Stimulated activated CD4-positive, alpha-beta T cell treated with anti-CD3 and anti-CD28 coated beads, Interleukin-15, amount 100 ng/mL, for 48 hours (primary cell): ENCODE data around the gene RREB1.
A peak's percentile ranks its signal among the peaks of the same experiment; 100 is the strongest.

ENCODE experiments used
- DNase-seq, 2 donors: peaks; one replicate each; pipeline ENCODE4 v3.0.0-alpha.2; 2020; ENCODE audit warnings: low read depth in 2 of 2

Gene RREB1, protein sequence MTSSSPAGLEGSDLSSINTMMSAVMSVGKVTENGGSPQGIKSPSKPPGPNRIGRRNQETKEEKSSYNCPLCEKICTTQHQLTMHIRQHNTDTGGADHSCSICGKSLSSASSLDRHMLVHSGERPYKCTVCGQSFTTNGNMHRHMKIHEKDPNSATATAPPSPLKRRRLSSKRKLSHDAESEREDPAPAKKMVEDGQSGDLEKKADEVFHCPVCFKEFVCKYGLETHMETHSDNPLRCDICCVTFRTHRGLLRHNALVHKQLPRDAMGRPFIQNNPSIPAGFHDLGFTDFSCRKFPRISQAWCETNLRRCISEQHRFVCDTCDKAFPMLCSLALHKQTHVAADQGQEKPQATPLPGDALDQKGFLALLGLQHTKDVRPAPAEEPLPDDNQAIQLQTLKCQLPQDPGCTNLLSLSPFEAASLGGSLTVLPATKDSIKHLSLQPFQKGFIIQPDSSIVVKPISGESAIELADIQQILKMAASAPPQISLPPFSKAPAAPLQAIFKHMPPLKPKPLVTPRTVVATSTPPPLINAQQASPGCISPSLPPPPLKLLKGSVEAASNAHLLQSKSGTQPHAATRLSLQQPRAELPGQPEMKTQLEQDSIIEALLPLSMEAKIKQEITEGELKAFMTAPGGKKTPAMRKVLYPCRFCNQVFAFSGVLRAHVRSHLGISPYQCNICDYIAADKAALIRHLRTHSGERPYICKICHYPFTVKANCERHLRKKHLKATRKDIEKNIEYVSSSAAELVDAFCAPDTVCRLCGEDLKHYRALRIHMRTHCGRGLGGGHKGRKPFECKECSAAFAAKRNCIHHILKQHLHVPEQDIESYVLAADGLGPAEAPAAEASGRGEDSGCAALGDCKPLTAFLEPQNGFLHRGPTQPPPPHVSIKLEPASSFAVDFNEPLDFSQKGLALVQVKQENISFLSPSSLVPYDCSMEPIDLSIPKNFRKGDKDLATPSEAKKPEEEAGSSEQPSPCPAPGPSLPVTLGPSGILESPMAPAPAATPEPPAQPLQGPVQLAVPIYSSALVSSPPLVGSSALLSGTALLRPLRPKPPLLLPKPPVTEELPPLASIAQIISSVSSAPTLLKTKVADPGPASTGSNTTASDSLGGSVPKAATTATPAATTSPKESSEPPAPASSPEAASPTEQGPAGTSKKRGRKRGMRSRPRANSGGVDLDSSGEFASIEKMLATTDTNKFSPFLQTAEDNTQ (N-terminal part only)

GRCh38 chr6:7107578-7108195, at the start of gene RREB1:
Gene RREB1 (plus strand): TSS chr6:7107961. CDS start chr6:7181912, 73,951 bp downstream.
- peak; percentile 43 for DNase-seq

DNA sequence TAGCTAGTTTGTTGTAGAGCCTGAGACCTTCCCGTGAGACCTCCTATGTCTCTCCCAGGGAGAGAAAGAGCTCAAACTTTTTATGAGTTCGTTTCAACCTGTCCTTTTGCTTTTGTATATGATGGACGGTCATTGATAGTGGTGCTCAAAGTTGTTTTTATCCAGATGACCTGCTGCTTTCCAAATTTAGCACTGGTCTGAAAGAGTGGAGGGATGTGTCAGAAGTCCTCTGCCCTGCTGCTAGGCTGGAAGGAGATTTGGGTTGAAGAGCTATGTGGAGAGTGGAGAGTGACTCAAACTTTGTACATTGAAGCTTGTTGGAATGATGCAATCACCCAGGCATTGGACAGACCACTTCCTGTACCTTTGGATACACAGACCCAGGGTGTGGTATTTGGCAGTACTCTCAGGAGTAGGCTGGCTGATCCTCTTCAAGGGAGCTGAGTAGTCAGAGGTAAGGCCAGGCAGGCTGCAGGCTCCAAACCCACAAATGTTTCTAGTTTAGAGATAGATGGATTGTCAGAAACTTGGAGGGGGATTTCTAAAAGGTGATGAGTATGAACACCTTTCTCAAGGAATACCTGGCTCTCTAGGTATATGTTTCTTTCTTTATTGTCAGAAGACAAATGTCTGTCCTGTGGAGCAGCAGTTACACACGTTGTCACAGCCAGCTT, 49.4 kb upstream of the RREB1 start:
- DNase-seq = no peak

DNA sequence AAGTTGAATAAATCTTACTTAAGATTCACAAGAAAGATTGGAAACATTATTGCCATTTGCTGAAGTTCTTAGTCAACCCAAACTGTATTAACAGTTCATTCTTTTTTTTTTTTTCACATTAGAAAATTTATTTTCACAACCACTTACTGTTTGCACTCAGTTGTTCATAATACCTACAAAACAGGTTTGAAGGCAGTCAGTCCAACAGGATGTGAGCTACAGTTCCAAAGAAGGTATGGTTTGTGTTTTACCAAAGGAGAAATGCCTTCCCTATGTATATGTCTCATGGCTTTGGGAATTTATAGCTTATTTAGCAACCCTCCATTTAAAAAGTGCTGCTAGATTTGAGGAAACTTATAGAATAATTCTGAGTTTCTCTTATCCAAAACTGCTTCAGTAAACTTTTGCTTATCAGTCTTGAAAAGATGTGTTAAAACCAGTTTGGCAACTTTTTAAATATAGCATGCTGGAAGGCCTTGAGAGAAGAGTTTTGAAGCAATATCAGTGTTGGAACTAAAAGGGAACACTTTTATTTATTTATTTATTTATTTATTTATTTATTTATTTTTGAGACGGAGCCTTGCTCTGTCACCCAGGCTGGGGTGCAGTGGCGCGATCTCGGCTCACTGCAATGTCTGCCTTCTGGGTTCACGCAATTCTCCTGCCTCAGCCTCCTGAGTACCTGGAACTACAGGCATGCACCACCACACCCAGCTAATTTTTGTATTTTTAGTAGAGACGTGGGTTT, 46.8 kb upstream of the RREB1 start:
- no peak for DNase-seq

DNA sequence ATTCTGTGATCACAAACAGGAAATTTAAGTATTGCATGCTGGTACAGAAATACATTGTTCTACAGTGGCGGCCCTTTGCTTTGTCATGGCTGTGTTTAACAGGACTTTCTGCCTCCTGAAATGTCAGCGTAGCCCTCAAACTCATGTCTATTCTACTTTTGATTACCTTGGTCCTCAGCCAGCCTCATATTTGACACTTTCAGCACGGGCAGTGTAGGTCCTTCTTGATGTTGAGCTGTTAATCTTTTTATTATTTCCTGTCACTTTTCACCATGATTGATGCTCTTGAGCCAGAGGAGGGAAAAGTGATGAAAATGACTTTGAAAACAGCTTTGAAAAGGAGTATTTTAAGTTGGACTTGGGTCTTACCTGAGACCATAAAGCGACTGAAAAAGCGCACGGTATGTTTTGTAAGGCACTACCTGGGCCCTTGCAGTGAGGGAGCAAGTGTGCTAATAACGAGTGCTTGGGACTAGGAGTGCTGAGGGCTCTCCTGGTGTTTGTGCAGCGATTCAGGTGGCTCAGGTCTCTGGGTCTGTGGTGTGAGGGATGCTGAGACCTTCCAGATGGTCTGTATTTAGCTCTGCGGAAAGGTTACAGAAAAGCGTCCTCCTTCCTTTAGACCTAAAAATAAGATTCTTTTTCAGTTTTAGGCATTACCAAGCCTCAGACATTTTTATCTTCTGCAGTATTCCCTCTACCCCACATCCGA, 45.2 kb upstream of the RREB1 start:
- DNase-seq = no peak

GRCh38 chr6:7067305-7067704, 40.5 kb upstream of the RREB1 start:
- no peak for DNase-seq

- no peak for DNase-seq
Measured at GRCh38 chr6:7071405-7071804, 36.4 kb upstream of the RREB1 start.

DNA sequence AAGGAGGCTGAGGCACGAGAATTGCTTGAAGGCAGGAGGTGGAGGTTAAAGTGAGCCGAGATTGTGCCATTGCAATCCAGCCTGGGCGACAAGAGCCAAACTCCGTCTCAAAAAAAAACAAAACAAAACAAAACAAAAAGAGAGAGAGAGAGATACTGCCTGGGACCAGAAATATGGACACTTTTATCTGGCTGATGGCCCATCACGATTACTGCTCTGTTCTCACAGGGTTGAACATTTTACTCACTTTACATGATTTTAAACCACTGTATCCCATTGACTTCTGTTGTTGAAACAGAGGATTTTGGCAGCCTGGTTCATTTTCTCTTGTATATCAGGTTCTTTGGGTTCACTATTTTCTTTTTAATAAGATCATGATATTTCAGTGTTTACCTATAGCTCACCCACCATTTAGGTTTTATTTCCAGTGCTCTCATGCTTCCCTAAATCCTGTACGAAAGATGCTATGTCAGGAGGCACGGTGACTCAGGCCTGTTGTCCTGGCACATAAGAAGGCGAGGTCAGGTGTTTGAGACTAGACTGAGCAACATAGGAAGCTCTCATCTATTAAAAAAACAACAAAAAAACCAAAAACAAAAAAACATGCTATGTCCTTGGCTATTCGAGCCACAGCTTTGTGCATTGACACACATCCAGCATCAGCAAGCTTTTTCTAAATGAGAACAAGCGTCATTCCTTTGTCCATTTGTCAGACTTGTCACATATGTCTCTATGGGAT, 34.5 kb upstream of the RREB1 start:
- DNase-seq = no peak

DNA sequence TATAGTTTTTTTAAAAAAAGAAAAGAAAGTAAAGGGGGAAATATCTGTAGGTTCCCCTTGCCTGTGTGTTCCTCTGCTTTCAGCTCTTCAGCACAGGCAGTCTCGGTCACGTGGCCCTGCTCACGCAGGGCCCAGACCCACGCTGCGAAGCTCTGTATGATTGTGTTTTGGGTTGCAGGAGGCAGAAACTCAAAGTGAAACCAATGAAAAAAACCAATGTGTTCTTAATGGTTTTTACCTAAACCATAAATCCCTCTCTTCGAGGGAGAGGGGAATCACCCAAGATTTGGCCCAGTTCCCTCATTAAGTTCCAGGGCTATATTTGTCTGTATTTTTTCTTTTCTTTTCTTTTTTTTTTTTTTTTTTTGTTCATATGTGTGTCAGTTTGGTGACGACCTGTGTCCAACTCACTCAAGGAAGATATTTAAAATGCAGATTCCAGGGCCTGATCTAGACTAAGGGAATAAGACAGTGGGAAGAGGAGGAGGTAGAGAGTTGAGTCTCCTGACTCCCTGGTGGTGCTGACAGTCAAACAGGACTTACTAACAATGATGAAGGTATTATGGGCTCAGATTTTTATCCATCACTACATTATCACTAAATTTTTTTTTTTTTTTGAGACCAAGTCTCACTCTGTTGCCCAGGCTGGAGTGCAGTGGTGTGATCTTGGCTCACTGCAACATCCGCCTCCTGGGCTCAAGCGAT, 33.8 kb upstream of the RREB1 start:
- peak; percentile 62 to 67 for DNase-seq

GRCh38 chr6:7074870-7075269, 32.9 kb upstream of the RREB1 start:
- no peak for DNase-seq

- DNase-seq = no peak
Measured at GRCh38 chr6:7075341-7076000, 32.3 kb upstream of the RREB1 start.

DNA sequence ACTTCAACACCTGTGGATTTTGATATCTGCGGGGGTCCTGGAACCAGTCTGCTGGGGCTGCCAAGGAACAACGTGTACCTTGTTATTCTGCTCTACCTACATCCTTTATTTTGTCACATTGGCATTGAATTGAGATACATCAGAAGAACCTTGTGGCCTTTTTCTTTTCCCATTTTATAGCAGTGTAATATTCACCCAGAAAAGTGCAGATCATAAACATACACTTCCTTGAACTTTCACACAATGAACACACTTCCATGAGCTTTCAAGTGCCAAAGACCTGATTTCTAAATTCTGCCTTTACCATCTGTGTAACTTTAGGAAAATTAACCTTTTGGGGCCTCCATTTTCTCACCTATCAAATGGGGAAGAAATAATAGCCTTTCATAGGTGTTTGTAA, 29.9 kb upstream of the RREB1 start:
- no peak for DNase-seq

DNA sequence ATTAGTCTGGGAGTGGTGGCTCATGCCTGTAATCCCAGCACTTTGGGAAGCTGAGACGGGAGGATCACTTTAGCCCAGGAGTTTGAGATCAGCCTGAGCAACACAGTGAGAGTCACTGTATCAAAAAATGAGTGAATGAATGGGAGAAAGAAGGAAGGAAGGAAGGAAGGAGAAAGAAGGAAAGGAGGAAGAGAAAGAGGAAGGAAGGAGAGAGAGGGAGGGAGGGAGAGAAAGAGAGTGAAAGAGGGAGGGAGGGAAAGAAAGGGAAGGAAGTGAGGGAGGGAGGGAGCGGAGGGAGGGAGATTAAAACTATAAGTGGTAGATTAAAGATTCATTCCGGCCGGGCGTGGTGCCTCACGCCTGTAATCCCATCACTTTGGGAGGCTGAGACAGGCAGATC, 28.9 kb upstream of the RREB1 start:
- DNase-seq = no peak

DNA sequence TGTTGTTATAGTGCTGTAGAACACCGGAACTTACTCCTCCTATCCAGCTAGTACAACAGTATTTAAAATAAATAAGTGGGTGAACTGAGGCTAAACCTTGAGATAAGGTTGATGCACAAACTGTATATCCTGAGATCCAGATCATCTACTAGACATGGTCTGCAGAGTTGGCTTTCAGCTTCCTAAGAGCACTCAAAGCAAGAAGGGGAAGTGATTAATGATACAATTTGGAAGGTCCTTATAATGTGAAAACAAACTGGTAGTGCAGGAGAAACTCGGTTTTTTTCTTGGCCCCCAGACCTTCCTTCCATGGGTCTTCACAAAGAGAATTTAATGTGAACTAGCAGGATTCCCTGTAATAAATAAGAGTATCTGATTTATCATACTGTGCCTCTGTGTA, 27.4 kb upstream of the RREB1 start:
- DNase-seq = no peak

GRCh38 chr6:7085911-7086310, 21.9 kb upstream of the RREB1 start:
- no peak for DNase-seq

- DNase-seq = no peak
Measured at GRCh38 chr6:7086488-7086887, 21.3 kb upstream of the RREB1 start.

- DNase-seq = no peak
Measured at GRCh38 chr6:7087066-7087465, 20.7 kb upstream of the RREB1 start.

GRCh38 chr6:7087491-7087979, 20.2 kb upstream of the RREB1 start:
- DNase-seq = no peak
